GM12874 (cell line): ENCODE measurements around the gene NAT16.

Source experiments
- TF ChIP-seq, protein P1 (sequence below): IDR thresholded peaks from 2 replicates; pipeline ENCODE4 v1.5.1; 2011; ENCODE audit warnings: low read depth, mild to moderate bottlenecking, control low read depth, low read length, moderate library complexity; ENCODE audit not compliant: insufficient read depth

NAT16 gene

DNA sequence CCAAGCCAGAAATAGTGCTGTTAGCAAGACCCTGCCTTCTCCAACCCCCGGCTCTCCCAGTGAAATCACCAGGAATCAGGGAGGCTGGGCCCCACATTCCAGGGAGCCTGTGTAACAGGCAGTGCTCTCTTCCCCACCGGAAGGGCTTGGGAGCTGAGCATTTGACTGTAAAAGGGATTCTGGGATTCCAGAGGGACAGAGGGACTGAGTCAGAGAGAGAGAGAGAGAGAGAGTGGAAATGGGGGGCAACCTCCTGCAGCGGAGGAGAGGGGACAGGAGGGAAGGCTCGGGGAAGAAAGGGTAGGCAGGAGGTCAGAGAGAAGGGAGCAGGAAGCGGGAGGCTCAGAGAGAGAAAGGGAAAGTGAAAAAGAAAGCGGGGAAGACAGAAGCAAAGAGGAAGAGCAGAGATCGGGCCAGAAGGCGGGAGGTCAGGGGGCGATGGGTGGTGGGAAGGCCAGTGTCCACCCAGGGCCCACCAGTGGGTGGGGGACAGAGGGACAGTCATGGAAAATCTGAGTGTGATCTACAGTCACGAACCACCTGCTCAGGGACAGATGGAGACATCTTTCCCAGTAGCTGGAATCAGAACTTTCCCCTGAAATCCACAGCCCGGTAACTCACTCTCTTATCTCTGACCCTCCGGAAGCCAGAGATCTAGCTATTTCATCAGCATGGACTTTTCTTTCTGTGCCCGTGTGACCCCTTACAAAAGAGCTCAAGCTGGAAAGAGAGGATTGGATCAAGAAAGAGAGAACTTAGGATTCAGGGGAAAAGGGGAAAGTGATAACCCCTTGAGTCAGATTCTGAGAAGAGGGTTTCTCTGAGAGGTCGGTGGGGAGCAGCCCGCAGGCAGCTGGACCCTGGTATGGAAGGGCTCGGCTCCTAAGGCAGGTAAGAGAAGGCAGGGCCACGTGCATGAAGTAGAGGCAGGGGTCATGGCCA lies 57.8 kb downstream of the NAT16 start:
- TF ChIP-seq, protein P1, sequence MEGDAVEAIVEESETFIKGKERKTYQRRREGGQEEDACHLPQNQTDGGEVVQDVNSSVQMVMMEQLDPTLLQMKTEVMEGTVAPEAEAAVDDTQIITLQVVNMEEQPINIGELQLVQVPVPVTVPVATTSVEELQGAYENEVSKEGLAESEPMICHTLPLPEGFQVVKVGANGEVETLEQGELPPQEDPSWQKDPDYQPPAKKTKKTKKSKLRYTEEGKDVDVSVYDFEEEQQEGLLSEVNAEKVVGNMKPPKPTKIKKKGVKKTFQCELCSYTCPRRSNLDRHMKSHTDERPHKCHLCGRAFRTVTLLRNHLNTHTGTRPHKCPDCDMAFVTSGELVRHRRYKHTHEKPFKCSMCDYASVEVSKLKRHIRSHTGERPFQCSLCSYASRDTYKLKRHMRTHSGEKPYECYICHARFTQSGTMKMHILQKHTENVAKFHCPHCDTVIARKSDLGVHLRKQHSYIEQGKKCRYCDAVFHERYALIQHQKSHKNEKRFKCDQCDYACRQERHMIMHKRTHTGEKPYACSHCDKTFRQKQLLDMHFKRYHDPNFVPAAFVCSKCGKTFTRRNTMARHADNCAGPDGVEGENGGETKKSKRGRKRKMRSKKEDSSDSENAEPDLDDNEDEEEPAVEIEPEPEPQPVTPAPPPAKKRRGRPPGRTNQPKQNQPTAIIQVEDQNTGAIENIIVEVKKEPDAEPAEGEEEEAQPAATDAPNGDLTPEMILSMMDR, result no peak
